Measurements from ENCODE around the gene CPM.
"Not testable (repeated sequence)": the region's sequence is repeated elsewhere in the genome, so short reads cannot be mapped to it uniquely, and the experiment has no call there.

Gene CPM

DNA sequence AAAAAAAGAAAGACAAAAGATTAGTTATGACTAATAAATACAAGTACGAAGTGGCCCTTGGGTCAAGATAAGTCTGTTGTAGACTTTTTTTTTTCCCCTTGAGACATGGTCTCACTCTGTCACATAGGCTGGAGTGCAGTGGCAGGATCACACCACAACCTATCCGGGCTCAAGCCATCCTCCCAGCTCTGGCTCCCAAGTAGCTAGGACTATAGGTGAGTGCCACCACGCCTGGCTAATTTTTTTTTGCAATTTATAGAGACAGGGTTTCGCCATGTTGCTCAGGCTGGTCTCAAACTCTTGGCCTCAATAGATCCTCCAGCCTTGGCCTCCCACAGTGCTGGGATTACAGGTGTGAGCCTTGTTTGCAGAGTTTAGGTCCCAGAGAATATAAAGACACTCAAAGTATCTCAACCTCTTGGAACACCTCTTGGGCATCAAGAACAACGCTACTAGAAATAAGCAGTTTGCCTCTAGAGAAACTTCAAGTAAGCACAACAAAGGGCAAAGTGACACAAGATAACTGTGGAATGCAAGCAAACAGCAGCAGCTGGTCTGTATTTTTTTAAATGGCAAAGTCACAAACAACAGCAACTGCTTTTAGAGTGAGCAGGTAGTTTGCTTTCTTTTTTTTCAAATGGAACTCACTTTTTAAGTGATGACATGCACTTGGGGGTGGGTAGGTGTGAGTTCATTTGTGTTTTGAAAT lies 128.9 kb downstream of the CPM start:
- DNase-seq = no peak

GRCh38 chr12:68802911-68803651 lies 129.9 kb downstream of the CPM start:
- DNase-seq = not testable (repeated sequence)

- DNase-seq = not testable (repeated sequence)
These were observed 130.6 kb downstream of the CPM start for GRCh38 chr12:68802372-68802745.

Data from CD4-positive, alpha-beta T cell treated with Interleukin-1 beta for 1 hour (primary cell).